Measurements from ENCODE around the gene PDE6C. TPM values are rescaled to one million over a fixed set of nuclear protein-coding genes. Genes with fewer than 3 reads are reported as not detected.

PDE6C gene
- total and polyA plus RNA-seq, 3 experiments from 2014 or later: not detected

GRCh38 chr10:93589648-93590562, 22.4 kb upstream of the PDE6C start:
- POLR2A ChIA-PET: no interaction called here

DNA sequence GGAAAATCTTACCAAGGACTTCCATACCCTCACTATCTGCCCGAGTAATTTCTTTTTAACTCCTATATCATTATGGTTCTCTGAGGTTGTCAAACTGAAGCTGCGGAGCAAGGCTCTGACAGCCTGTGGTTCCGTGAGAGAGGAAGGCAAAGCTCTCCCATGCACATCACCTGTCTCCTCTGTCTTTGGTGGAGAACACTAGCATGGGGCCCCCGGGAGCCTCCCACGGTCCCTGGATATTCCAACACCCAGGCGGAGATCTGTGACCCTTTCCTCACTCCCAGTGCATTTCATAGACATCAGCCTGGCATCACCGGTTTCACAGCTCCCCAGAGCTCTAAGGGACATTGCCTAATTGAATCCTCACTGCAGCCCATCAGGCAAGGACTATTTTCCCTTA, 21.7 kb upstream of the PDE6C start:
- Mint-ChIP-seq H3K36me3 (no peaks in the 10 kb centered on the region), H3K4me3 (no peak overlapping the region), H3K27ac (no peak overlapping the region), H3K27me3 (peaks cover 5 to 20% of the 10 kb centered on the region in 2 donors), H3K9me3 (no peaks in the 10 kb centered on the region), H3K4me1 (no peaks in the 10 kb centered on the region)
- no peaks in the 10 kb centered on the region for H3K9me3 ChIP-seq (ENCODE audit: low read length)
- CTCF ChIA-PET: no interaction called here
- POLR2A ChIA-PET: no interaction called here
- H3K27ac ChIP-seq (ENCODE audit: low read depth, low read length): no peak overlapping the region
- no peak for DNase-seq
- no peaks in the 10 kb centered on the region for H3K4me1 ChIP-seq (ENCODE audit: insufficient read depth, low read length)
- no peaks in the 10 kb centered on the region for H3K36me3 ChIP-seq (ENCODE audit: insufficient read depth, low read length)
- no peak overlapping the region for H3K4me3 ChIP-seq (ENCODE audit: low read length)
- H3K27me3 ChIP-seq (ENCODE audit: insufficient read depth, low read length, poor library complexity, severe bottlenecking): no peaks in the 10 kb centered on the region

More at GRCh38 chr10:93589648-93590562, 22.4 kb upstream of the PDE6C start:
- Mint-ChIP-seq H3K27me3 (peaks cover 5 to 16% of the 10 kb centered on the region in 2 donors), H3K27ac (no peak overlapping the region), H3K36me3 (no peaks in the 10 kb centered on the region), H3K9me3 (no peaks in the 10 kb centered on the region), H3K4me3 (no peak overlapping the region), H3K4me1 (no peaks in the 10 kb centered on the region)
- no peaks in the 10 kb centered on the region for H3K36me3 ChIP-seq (ENCODE audit: insufficient read depth, low read length)
- H3K4me3 ChIP-seq (ENCODE audit: low read length): no peak overlapping the region
- CTCF ChIA-PET: no interaction called here
- H3K4me1 ChIP-seq (ENCODE audit: insufficient read depth, low read length): no peaks in the 10 kb centered on the region
- DNase-seq: no peak
- H3K27ac ChIP-seq (ENCODE audit: low read depth, low read length): no peak overlapping the region
- H3K9me3 ChIP-seq (ENCODE audit: low read length): no peaks in the 10 kb centered on the region
- H3K27me3 ChIP-seq (ENCODE audit: insufficient read depth, low read length, poor library complexity, severe bottlenecking): no peaks in the 10 kb centered on the region

- Mint-ChIP-seq H3K27ac (no peak overlapping the region), H3K36me3 (no peaks in the 10 kb centered on the region), H3K4me1 (no peaks in the 10 kb centered on the region), H3K4me3 (no peak overlapping the region), H3K9me3 (no peaks in the 10 kb centered on the region), H3K27me3 (peaks cover 5 to 20% of the 10 kb centered on the region in 2 donors)
- no peaks in the 10 kb centered on the region for H3K27me3 ChIP-seq (ENCODE audit: insufficient read depth, low read length, poor library complexity, severe bottlenecking)
- no peak for DNase-seq
- H3K4me3 ChIP-seq (ENCODE audit: low read length): no peak overlapping the region
- no peaks in the 10 kb centered on the region for H3K9me3 ChIP-seq (ENCODE audit: low read length)
- no peaks in the 10 kb centered on the region for H3K4me1 ChIP-seq (ENCODE audit: insufficient read depth, low read length)
- POLR2A ChIA-PET: no interaction called here
- CTCF ChIA-PET: no interaction called here
- no peak overlapping the region for H3K27ac ChIP-seq (ENCODE audit: low read depth, low read length)
- H3K36me3 ChIP-seq (ENCODE audit: insufficient read depth, low read length): no peaks in the 10 kb centered on the region
These were observed 21.1 kb upstream of the PDE6C start for GRCh38 chr10:93591065-93591808.

DNA sequence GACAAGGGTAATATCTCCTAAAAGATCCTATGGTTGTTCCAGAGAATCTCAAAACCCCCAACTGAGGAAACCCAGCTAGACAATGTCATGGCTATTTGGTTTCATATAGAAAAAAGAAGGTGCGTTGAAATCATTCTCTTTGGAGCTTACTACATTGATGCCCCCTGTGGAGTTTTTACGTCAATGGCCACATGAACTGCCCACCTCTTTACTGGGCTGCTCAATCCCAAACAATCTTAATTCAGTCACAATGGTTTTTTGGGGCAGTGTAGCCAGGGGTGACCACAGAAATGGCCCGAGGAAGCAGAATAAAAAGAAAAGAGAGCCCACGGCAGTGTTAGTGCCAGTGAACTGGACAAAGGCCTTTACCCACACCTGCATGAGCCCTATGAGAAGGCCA, 19.1 kb upstream of the PDE6C start:
- no peak overlapping the region for H3K4me3 Mint-ChIP-seq
- H3K36me3 Mint-ChIP-seq: no peaks in the 10 kb centered on the region
- H3K36me3 ChIP-seq (ENCODE audit: insufficient read depth, low read length): no peaks in the 10 kb centered on the region
- no peaks in the 10 kb centered on the region for H3K9me3 ChIP-seq (ENCODE audit: low read length)
- no peaks in the 10 kb centered on the region for H3K27me3 ChIP-seq (ENCODE audit: insufficient read depth, low read length, poor library complexity, severe bottlenecking)
- H3K9me3 Mint-ChIP-seq: peaks cover 0 to 2% (median 0%) of the 10 kb centered on the region in 5 donors
- H3K27me3 Mint-ChIP-seq: peaks cover 7 to 19% of the 10 kb centered on the region in 2 donors
- DNase-seq: no peak
- ChIA-PET POLR2A (no interaction called here), CTCF (no interaction called here)
- no peak overlapping the region for H3K27ac ChIP-seq (ENCODE audit: low read depth, low read length)
- no peak overlapping the region for H3K4me3 ChIP-seq (ENCODE audit: low read length)
- H3K4me1 Mint-ChIP-seq: no peaks in the 10 kb centered on the region
- no peak overlapping the region for H3K27ac Mint-ChIP-seq
- no peaks in the 10 kb centered on the region for H3K4me1 ChIP-seq (ENCODE audit: insufficient read depth, low read length)

DNA sequence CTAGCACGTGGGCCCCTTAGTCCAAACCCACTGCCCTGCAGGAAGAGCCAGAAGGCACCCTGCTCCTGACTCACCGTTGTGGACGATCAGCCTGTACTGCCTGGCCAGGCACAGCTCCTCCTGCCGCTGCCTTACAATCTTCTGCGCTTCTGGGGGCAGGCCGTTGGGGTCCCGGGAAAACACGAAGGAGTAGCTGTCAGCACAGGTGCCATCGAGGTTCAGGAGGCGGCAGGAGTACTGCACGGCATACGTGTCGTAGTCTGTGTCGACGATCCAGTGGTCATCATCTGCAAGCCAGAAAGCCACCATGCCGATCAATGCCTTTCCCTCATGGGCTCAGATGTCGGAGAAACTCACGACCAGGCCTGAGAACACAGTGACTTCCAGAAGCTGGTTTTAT, 18.6 kb upstream of the PDE6C start:
- Histone ChIP-seq H3K4me1 (ENCODE audit: insufficient read depth, low read length) (no peaks in the 10 kb centered on the region), H3K27me3 (ENCODE audit: insufficient read depth, low read length, poor library complexity, severe bottlenecking) (no peaks in the 10 kb centered on the region), H3K27ac (ENCODE audit: low read depth, low read length) (no peak overlapping the region), H3K9me3 (ENCODE audit: low read length) (no peaks in the 10 kb centered on the region), H3K4me3 (ENCODE audit: low read length) (no peak overlapping the region), H3K36me3 (ENCODE audit: insufficient read depth, low read length) (no peaks in the 10 kb centered on the region)
- no peak for DNase-seq
- POLR2A ChIA-PET: no interaction called here
- CTCF ChIA-PET: no interaction called here
- H3K9me3 Mint-ChIP-seq: peaks cover 0 to 2% (median 0%) of the 10 kb centered on the region in 5 donors
- no peak overlapping the region for H3K27ac Mint-ChIP-seq
- no peak overlapping the region for H3K4me3 Mint-ChIP-seq
- peaks cover 9 to 16% of the 10 kb centered on the region in 2 donors for H3K27me3 Mint-ChIP-seq
- no peaks in the 10 kb centered on the region for H3K36me3 Mint-ChIP-seq
- H3K4me1 Mint-ChIP-seq: no peaks in the 10 kb centered on the region

DNA sequence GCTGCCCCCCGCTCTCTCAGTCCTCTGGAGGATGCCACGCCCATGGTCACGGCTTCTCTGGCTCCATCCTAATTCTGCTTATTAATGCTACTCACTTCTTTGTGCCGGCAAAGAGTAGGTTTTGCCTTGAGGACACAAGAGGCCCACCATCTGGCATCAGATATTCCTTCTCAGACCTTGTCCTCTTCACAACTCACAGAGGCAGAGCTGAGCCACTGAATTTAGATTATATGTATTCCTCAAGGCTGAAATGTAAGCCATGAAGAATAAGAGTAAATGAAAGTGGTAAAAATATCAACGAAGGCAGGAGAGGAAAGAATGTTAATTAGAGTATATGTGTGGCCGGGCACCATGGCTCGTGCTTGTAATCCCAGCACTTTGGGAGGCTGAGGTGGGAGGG, 17.8 kb upstream of the PDE6C start:
- Histone ChIP-seq H3K27ac (ENCODE audit: low read depth, low read length) (no peak overlapping the region), H3K27me3 (ENCODE audit: insufficient read depth, low read length, poor library complexity, severe bottlenecking) (no peaks in the 10 kb centered on the region), H3K4me3 (ENCODE audit: low read length) (no peak overlapping the region), H3K9me3 (ENCODE audit: low read length) (no peaks in the 10 kb centered on the region), H3K36me3 (ENCODE audit: insufficient read depth, low read length) (no peaks in the 10 kb centered on the region), H3K4me1 (ENCODE audit: insufficient read depth, low read length) (no peaks in the 10 kb centered on the region)
- ChIA-PET POLR2A (no interaction called here), CTCF (no interaction called here)
- no peaks in the 10 kb centered on the region for H3K36me3 Mint-ChIP-seq
- H3K4me1 Mint-ChIP-seq: no peaks in the 10 kb centered on the region
- no peak overlapping the region for H3K4me3 Mint-ChIP-seq
- H3K27ac Mint-ChIP-seq: no peak overlapping the region
- peaks cover 0 to 2% (median 0%) of the 10 kb centered on the region in 5 donors for H3K9me3 Mint-ChIP-seq
- peaks cover 11 to 13% of the 10 kb centered on the region in 2 donors for H3K27me3 Mint-ChIP-seq
- DNase-seq: no peak

DNA sequence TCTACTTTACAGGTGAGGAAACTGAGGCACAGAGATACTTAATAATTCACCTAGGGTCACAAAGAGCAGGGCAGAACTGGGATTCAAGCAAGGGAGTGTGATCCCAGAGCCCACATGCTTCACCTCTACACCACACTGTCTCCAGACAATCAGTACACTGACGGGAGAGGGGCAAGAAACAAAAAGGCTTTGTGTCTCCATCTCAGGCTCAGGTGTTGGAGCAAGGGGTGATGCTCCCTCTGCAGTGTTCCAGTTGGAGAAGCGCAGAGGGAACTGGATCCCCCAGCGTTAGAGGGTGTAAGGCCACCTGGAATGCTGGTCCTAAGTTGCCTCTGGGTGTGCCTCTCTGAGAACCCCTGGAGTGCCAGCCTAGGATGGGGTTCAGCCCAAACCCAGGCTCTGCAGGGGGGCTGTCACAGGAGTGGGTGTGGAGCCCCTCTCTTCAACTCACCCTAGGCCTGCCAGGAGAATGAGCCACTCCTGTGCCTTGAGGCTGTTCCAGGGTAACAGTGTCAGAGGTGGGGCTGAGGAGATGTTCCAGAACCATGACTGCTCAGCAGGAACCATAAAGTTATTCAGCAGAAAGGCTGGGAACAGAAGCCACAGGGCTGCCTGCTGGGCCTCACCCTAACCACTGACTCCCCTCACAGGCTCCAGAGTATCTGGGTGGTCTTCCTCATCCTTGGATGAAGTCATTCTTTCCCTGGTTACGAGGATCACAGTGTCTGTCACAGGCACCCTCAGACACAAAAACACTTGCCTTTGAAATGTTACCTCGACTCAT, 16.8 kb upstream of the PDE6C start:
- POLR2A ChIA-PET: no interaction called here
- Mint-ChIP-seq H3K4me1 (peaks cover 0 to 3% (median 0%) of the 10 kb centered on the region in 3 donors), H3K27me3 (peaks cover 15 to 23% of the 10 kb centered on the region in 2 donors), H3K9me3 (peaks cover 0 to 2% (median 0%) of the 10 kb centered on the region in 5 donors), H3K4me3 (no peak overlapping the region), H3K27ac (no peak overlapping the region), H3K36me3 (peaks cover 0 to 1% (median 0%) of the 10 kb centered on the region in 3 donors)
- Histone ChIP-seq H3K27ac (ENCODE audit: low read depth, low read length) (no peak overlapping the region), H3K9me3 (ENCODE audit: low read length) (no peaks in the 10 kb centered on the region), H3K36me3 (ENCODE audit: insufficient read depth, low read length) (no peaks in the 10 kb centered on the region), H3K4me3 (ENCODE audit: low read length) (no peak overlapping the region), H3K4me1 (ENCODE audit: insufficient read depth, low read length) (no peaks in the 10 kb centered on the region), H3K27me3 (ENCODE audit: insufficient read depth, low read length, poor library complexity, severe bottlenecking) (no peaks in the 10 kb centered on the region)
- CTCF ChIA-PET: no interaction called here
- no peak for DNase-seq

DNA sequence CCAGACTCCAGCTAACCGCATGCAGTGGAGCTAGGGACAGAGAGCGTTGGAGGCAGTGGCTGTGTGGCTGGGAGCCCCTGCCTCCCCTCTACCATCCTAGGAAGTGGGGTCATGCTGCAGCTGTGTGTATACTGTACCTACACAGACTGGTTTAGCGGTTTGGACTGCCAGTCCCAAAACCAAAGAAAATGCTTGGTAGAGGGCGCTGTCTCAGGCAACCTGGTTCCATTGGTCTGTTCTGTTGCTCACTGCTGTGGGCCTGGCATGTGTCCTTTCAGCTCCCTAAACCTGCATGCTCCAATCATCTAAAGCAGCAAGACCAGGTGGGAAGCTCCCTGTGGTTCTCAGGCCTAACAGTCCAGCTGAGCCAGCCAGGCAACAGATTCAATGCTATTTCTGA, 15.8 kb upstream of the PDE6C start:
- Mint-ChIP-seq H3K4me3 (no peak overlapping the region), H3K27me3 (peaks cover 16 to 20% of the 10 kb centered on the region in 2 donors), H3K36me3 (peaks cover 0 to 1% (median 0%) of the 10 kb centered on the region in 3 donors), H3K4me1 (peaks cover 0 to 4% (median 0%) of the 10 kb centered on the region in 3 donors), H3K27ac (no peak overlapping the region), H3K9me3 (peaks cover 0 to 2% (median 0%) of the 10 kb centered on the region in 5 donors)
- CTCF ChIA-PET: no interaction called here
- POLR2A ChIA-PET: no interaction called here
- no peak overlapping the region for H3K4me3 ChIP-seq (ENCODE audit: low read length)
- no peaks in the 10 kb centered on the region for H3K9me3 ChIP-seq (ENCODE audit: low read length)
- no peak for DNase-seq
- no peaks in the 10 kb centered on the region for H3K36me3 ChIP-seq (ENCODE audit: insufficient read depth, low read length)
- H3K4me1 ChIP-seq (ENCODE audit: insufficient read depth, low read length): no peaks in the 10 kb centered on the region
- H3K27ac ChIP-seq (ENCODE audit: low read depth, low read length): no peak overlapping the region
- no peaks in the 10 kb centered on the region for H3K27me3 ChIP-seq (ENCODE audit: insufficient read depth, low read length, poor library complexity, severe bottlenecking)
